ENCODE data around the gene CFAP57.

- TF ChIP-seq MYC (IDR thresholded peaks at IDR 0.05; ENCODE audit: borderline replicate concordance, low read length), result no peak
- TF ChIP-seq POLR2A (IDR thresholded peaks at IDR 0.05; ENCODE audit: low read length), result no peak
- no peak for TF ChIP-seq RFX5 (IDR thresholded peaks at IDR 0.05)
Measured at GRCh38 chr1:43225168-43225567, 53.0 kb downstream of the CFAP57 start.
